ENCODE results near the gene KRT7.

DNA sequence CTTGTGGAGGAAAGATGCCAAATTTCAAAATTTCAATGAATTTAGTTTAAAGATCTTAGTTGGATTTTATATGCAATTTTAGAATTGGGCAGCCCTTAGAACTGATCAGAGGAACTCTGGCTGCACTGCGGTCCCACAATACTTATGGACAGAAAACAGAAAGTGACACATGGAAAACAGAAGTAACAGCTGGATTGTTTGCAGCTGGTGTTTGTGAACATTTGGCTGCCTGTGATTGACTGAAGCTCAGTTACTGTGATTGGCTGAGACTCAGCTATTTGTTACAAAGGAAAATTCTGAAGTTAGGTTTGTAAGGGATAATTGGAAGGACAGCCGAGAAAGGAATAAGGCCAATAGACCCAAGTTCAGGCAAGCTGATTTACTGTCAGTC lies 31.4 kb downstream of the KRT7 start:
- TF ChIP-seq SUZ12 (IDR thresholded peaks at IDR 0.05; ENCODE audit: extremely low read depth, insufficient read depth, insufficient read length) (no peak), ZNF274 (IDR thresholded peaks at IDR 0.05; ENCODE audit: low read depth, low read length) (no peak)
